NCI-H2196 (cell line): Measurements from ENCODE around the gene TRIM43.
"Not testable (repeated sequence)": the region's sequence is repeated elsewhere in the genome, so short reads cannot be mapped to it uniquely, and the experiment has no call there.

ENCODE experiments used
- DNase-seq: peaks from one replicate; lab custom pipeline; 2025; ENCODE audit not compliant: unreplicated experiment; lab: John Stamatoyannopoulos, UW

TRIM43 gene

GRCh38 chr2:95591701-95592100 is at the start of gene TRIM43:
TSS of gene TRIM43 (plus strand) at chr2:95592001. CDS start at chr2:95594024, 2,023 bp downstream.
- DNase-seq, result not testable (repeated sequence)

- no peak for DNase-seq
These were observed 40.7 kb upstream of the TRIM43 start for GRCh38 chr2:95551055-95551568.

- no peak for DNase-seq
These were observed 38.9 kb upstream of the TRIM43 start for GRCh38 chr2:95552911-95553310.

DNA sequence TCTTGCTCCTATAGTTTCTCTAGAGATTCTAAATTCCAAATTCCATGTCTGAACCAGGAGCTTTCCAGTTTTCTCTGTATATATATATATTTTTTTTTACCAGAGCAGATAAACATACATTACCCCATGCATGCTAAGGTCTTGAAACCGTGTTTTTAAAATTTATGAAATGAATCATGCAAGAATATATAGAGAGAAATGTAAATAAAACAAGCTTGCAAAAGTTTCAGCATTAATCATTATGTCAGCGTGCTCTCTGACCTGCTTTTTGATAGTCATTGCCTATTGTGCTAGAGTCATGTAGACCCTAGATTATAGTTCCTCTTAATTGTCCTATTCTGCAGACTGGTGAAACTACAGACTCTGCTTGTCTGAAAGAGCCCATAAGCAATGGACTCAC is 22.6 kb upstream of the TRIM43 start:
- DNase-seq, result no peak

- DNase-seq, result no peak
These were observed 17.9 kb upstream of the TRIM43 start for GRCh38 chr2:95573866-95574265.

DNA sequence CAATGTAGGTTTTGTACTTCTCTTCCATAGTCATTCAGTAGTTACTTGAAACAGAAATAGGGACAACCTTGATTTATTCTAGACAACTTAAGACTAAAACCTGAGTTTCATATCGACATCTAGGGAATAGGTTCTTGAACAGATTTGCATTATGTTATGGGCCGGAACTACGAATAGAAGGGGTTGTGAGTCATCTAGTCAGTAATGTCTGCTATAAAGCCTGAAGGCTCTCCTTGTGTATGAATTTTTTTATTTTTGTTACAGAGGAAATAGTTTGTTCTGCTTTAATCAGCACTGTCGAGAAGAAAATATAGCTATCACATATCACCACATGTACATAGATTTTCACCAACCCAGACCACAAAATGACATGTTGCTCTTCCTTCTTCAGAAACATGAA is 17.3 kb upstream of the TRIM43 start:
- no peak for DNase-seq

DNA sequence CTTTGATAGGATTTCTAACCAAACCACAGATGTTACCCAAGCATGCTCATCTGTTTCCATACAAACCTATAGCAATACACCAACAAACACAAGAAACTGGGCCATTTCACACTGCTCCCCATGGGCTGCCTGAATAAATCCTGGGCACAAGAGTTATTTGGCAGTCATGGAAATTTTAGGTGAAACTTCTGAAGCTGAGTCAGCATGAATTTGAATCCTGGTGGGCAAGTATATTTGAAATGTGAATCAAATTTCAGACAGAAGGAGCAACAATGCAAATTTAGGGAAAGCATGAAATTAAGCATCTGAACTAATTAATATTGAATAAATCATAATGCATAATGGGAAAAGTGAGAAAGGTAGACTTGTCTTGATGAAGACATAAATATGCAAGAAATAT is 15.9 kb upstream of the TRIM43 start:
- no peak for DNase-seq

DNA sequence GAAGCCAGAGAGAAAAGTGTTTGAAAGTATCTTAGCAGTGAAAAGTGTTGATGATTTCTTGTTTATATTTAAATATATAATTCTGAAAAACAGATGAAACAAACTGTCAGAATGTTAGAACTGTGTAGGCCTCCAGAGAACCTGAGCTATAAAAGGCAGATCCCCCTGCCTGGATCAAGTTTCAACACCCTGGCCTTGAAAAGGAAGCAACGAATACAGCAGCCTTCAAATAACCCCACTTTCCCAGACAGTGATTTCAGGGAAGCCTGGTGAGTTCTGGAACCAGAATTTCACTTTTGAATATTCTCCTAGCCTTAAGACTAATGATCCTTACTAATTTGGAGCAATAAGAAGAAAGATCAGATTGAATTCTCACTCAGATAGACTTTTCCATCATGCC is 13.3 kb upstream of the TRIM43 start:
- no peak for DNase-seq

DNA sequence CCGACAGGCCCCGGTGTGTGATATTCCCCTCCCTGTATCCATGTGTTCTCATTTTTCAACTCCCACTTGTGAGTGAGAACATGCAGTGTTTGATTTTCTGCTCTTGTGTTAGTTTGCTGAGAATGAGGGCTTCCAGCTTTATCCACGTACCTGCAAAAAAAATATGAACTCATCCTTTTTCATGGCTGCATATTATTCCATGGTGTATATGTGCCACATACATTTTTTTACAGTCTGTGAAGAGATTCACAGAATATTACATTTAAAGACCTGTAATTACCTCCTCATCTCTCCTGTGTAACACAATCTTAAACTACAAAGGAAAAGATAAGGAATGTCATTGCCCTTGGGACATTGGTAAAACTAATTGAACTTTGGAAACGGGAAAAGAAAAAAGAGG is 8.3 kb upstream of the TRIM43 start:
- DNase-seq, result not testable (repeated sequence)

DNA sequence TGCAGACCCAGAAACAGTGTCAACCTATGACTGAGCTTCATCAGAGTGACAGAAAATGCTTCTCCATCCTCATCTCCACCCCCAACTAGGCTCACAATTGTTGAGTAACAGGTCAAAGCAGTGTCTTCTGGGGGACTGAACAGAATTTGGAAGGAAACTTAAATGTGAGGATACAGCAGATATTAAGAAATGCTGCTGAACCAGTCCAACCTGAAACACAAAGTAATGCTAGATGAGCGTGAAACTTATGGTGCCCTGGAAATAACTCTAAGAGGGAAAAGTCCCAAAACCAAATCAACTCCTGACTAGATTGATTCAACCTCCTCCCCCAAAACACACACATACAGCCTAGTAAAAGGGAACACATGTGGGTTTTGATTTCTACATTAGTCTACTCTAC is 7.5 kb upstream of the TRIM43 start:
- peak; percentile 5 for DNase-seq

DNA sequence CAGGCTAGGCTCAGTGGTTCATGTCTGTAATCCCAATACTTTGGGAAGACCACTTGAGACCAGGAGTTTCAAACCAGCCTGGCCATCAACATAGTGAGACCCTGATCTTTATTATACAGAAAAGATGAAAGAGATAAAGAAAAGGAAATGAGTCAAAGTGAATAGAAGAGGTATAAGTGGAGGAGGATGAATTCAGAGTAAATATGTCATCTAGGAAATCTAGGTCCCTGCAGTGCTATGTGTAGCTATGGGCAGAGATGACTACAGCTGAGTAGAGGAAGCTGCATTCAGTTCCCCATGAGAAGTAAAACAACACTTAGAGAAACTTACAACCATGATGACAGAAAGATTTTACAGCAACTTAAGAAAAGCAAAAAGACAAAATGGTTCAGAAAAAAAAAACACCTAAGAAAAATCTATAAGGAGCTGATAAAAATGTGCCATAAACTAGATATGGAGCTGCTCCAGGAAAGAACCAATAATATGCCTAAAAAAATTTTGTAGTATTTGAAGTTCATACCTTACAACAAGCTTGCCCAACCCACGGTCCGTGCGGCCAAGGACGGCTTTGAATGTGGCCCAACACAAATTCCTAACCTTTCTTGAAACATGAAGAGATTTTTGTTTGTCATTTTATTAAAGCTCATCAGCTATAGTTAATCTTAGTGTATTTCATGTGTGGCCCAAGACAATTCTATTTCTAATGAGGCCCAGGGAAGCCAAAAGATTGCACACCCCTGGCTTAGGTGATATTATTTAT is 1.8 kb upstream of the TRIM43 start:
- not testable (repeated sequence) for DNase-seq

GRCh38 chr2:95592973-95593372 is 1.2 kb downstream of the TRIM43 start:
- DNase-seq, result not testable (repeated sequence)

DNA sequence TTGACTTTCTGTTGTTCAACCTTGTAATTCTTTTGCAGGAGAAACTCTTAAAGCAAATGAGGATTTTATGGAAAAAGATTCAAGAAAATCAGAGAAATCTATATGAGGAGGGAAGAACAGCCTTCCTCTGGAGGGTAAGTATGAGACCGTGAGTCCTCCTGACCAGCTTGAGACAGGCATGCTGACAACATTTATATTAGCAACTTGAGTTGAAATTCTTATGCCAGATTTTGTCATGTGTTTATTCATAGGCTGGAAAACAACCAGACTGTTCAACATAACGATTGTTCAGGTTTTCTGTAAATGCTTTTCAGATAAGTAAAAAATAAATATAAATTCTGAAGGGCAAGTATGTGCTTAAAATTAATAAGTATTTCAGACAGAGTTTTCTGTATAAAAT is 3.2 kb downstream of the TRIM43 start:
- not testable (repeated sequence) for DNase-seq

DNA sequence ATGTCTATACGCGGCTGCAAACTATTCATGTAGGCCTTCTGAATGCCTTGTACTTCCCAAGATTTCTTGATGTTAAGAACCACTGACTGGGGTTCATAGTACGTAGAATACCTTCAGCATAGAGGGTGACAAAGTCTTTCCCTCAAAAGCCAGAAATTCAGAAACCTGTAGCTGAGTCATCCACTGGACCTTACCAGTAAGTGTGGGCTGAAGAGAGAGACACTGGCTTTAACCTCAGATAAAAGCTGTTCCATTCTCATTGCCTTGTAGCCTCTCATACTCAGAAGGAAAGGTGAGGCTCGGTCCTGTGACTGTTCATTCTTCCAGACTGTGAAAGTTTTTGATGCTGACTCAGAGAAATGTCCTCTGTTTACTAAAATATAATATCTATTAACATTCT is 9.5 kb downstream of the TRIM43 start:
- not testable (repeated sequence) for DNase-seq

GRCh38 chr2:95602146-95602545 is 10.3 kb downstream of the TRIM43 start:
- DNase-seq, result not testable (repeated sequence)

- not testable (repeated sequence) for DNase-seq
These were observed 16.6 kb downstream of the TRIM43 start for GRCh38 chr2:95608356-95608755.

DNA sequence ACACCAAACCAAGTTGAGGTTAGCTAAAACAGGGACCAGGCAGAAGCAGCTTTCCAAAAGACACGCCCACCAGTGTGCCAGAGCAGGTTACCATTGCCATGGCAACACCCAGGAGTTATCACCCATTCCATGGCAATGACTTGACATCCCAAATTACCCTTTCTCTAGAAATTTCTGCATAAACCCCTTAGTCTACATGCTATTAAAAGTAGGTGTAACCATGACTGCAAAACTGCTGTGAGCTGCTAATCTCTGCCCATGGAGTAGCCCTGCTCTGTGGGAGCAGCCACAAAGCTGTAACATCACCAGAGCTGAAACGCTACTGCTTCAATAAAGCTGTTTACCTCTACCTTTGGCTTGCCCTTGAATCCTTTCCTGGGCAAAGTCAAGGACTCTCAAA is 18.0 kb downstream of the TRIM43 start:
- DNase-seq, result not testable (repeated sequence)

- not testable (repeated sequence) for DNase-seq
These were observed 21.2 kb downstream of the TRIM43 start for GRCh38 chr2:95613048-95613447.

DNA sequence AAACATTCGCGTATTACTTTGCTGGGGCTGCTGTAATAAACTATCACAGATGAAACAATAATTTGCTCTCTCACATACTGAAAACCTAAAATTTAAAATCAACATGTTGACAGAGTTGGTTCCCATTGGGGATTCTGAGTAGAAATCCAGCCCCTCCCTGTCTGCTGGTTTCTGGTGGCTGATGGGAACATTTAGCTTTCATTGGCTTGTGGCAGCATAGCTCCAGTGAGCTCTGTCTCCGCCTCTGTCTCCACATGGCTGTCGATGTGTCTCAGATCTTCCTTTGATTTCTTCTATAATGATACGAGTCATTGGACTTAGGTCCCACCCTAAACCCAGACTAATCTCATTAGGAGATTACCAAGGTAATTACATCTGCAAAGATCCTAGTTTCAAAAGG is 30.9 kb downstream of the TRIM43 start:
- DNase-seq, result not testable (repeated sequence)

GRCh38 chr2:95630987-95631386 is 39.2 kb downstream of the TRIM43 start:
- not testable (repeated sequence) for DNase-seq

GRCh38 chr2:95633626-95634259 is 41.9 kb downstream of the TRIM43 start:
- DNase-seq, result not testable (repeated sequence)
